HEK293T (cell line): Measurements from ENCODE around the gene FEM1C.

Experiments used
- CTCF ChIA-PET: fragments of 350-600 bp; formaldehyde crosslinking; extraction: SDS; loops from one replicate; lab custom pipeline; 2021; ENCODE audit warnings: antibody characterized with exemption, inconsistent platforms; lab: Yijun Ruan, JAX
- POLR2A ChIA-PET: fragments of 350-600 bp; formaldehyde crosslinking; extraction: SDS; loops from one replicate; lab custom pipeline; 2020; ENCODE audit warnings: antibody characterized with exemption, inconsistent platforms; lab: Yijun Ruan, JAX
- DNase-seq: peaks from one replicate; pipeline ENCODE4 v3.0.0; 2012; ENCODE audit warnings: mixed read lengths; ENCODE audit errors: extremely low spot score
- ARNT ChIP-seq: fragments of 450-650 bp; IDR thresholded peaks from 2 replicates; pipeline ENCODE4 v1.6.1; 2017; ENCODE audit warnings: mild to moderate bottlenecking
- BHLHE40 ChIP-seq: fragments of 450-650 bp; IDR thresholded peaks from 2 replicates; pipeline ENCODE4 v1.6.1; 2016; ENCODE audit warnings: mild to moderate bottlenecking, moderate library complexity, borderline replicate concordance
- CTBP1 ChIP-seq: fragments of 450-650 bp; IDR thresholded peaks from 2 replicates; pipeline ENCODE4 v1.6.1; 2016; ENCODE audit warnings: borderline replicate concordance
- ELF4 ChIP-seq: fragments of 450-650 bp; IDR thresholded peaks from 2 replicates; pipeline ENCODE4 v1.6.1; 2017; ENCODE audit warnings: antibody characterized with exemption
- FOXA1 ChIP-seq: fragments of 450-650 bp; IDR thresholded peaks from 2 replicates; pipeline ENCODE4 v1.6.1; 2016; ENCODE audit warnings: mild to moderate bottlenecking
- FOXK2 ChIP-seq: fragments of 450-650 bp; IDR thresholded peaks from 2 replicates; pipeline ENCODE4 v1.6.1; 2016; ENCODE audit warnings: mild to moderate bottlenecking
- FOXM1 ChIP-seq: fragments of 450-650 bp; IDR thresholded peaks from 2 replicates; pipeline ENCODE4 v1.6.1; 2017; ENCODE audit warnings: mild to moderate bottlenecking, borderline replicate concordance
- HDGF ChIP-seq: fragments of 450-650 bp; IDR thresholded peaks from 2 replicates; pipeline ENCODE4 v1.6.1; 2017; ENCODE audit warnings: antibody characterized with exemption, borderline replicate concordance
- L3MBTL2 ChIP-seq: fragments of 450-650 bp; conservative IDR thresholded peaks from 2 replicates; pipeline ENCODE4 v1.6.1; 2016; ENCODE audit warnings: mild to moderate bottlenecking
- LEF1 ChIP-seq: fragments of 450-650 bp; IDR thresholded peaks from 2 replicates; pipeline ENCODE4 v1.6.1; 2017; ENCODE audit warnings: mild to moderate bottlenecking, borderline replicate concordance
- NFRKB ChIP-seq: fragments of 450-650 bp; IDR thresholded peaks from 2 replicates; pipeline ENCODE4 v1.6.1; 2016; ENCODE audit warnings: mild to moderate bottlenecking, moderate library complexity
- PKNOX1 ChIP-seq: fragments of 450-650 bp; IDR thresholded peaks from 2 replicates; pipeline ENCODE4 v1.6.1; 2016
- SP1 ChIP-seq: fragments of 450-650 bp; IDR thresholded peaks from 2 replicates; pipeline ENCODE4 v1.6.1; 2017
- SUZ12 ChIP-seq: fragments of 450-650 bp; IDR thresholded peaks from 2 replicates; pipeline ENCODE4 v1.6.1; 2016; ENCODE audit warnings: mild to moderate bottlenecking
- TARDBP ChIP-seq: fragments of 450-650 bp; IDR thresholded peaks from 2 replicates; pipeline ENCODE4 v1.6.1; 2016
- ZNF384 ChIP-seq: fragments of 450-650 bp; IDR thresholded peaks from 2 replicates; pipeline ENCODE4 v1.6.1; 2016

Gene FEM1C

GRCh38 chr5:115551415-115551814, 6.8 kb upstream of the FEM1C start:
- ChIA-PET CTCF (no interaction called here), POLR2A (no interaction called here)
- no peak for TF ChIP-seq CTBP1
- no peak for TF ChIP-seq NFRKB
- TF ChIP-seq FOXA1: no peak
- no peak for TF ChIP-seq HDGF
- no peak for TF ChIP-seq FOXK2
- TF ChIP-seq SP1: no peak
- DNase-seq: no peak

- no peak for TF ChIP-seq LEF1
- no peak for TF ChIP-seq FOXA1
- TF ChIP-seq PKNOX1: no peak
- TF ChIP-seq CTBP1: no peak
- no peak for TF ChIP-seq SP1
- no peak for TF ChIP-seq ZNF384
- no peak for TF ChIP-seq ARNT
- no peak for TF ChIP-seq BHLHE40
- TF ChIP-seq L3MBTL2: no peak
- no peak for TF ChIP-seq FOXM1
- no peak for TF ChIP-seq NFRKB
- TF ChIP-seq FOXK2: no peak
- no peak for DNase-seq
- CTCF ChIA-PET: no interaction called here
- POLR2A ChIA-PET: no interaction called here
Observed at GRCh38 chr5:115549154-115549553, 4.6 kb upstream of the FEM1C start.

- CTCF ChIA-PET: no interaction called here
- POLR2A ChIA-PET: no interaction called here
- no peak for TF ChIP-seq SP1
- TF ChIP-seq HDGF: no peak
- no peak for TF ChIP-seq L3MBTL2
- no peak for TF ChIP-seq FOXA1
- TF ChIP-seq NFRKB: no peak
- TF ChIP-seq ZNF384: no peak
- no peak for TF ChIP-seq ELF4
- TF ChIP-seq BHLHE40: no peak
- no peak for TF ChIP-seq SUZ12
- no peak for TF ChIP-seq FOXK2
- TF ChIP-seq FOXM1: no peak
- no peak for TF ChIP-seq CTBP1
- TF ChIP-seq PKNOX1: no peak
- no peak for DNase-seq
Observed at GRCh38 chr5:115548683-115549082, 4.1 kb upstream of the FEM1C start.

- TF ChIP-seq FOXA1 (no peak), HDGF (no peak), ZNF384 (no peak), NFRKB (no peak), CTBP1 (no peak)
- no peak for DNase-seq
- ChIA-PET CTCF (interaction anchor here (0.5 to 1.9 kb wide), 2 partner anchors 9 to 29 kb away, joined by 3 to 6 read pairs; no protein-coding TSS in a partner anchor), POLR2A (interaction anchor here (2.6 kb wide), 1 partner anchor 27 kb away, joined by 8 read pairs; no protein-coding TSS in a partner anchor)
Observed at GRCh38 chr5:115545351-115545882, 842 bp upstream of the FEM1C start.

- TF ChIP-seq HDGF (no peak), TARDBP (no peak), L3MBTL2 (no peak)
- DNase-seq: no peak
- ChIA-PET CTCF (interaction anchor here (0.6 kb wide), 1 partner anchor 235 kb away, joined by 5 read pairs; no protein-coding TSS in a partner anchor), POLR2A (interaction anchor here (0.8 to 2.6 kb wide), 7 partner anchors 9 to 295 kb away, joined by 3 to 8 read pairs (median 3); no protein-coding TSS in a partner anchor)
Observed at GRCh38 chr5:115544043-115544435, 536 bp downstream of the FEM1C start.

GRCh38 chr5:115543365-115544042, 1.1 kb downstream of the FEM1C start:
- ChIA-PET POLR2A (interaction anchor here (0.8 to 2.6 kb wide), 7 partner anchors 8 to 266 kb away, joined by 3 to 8 read pairs (median 3); no protein-coding TSS in a partner anchor), CTCF (interaction anchor here (0.6 to 0.7 kb wide), 3 partner anchors 31 to 379 kb away, joined by 3 to 5 read pairs (median 4); no protein-coding TSS in a partner anchor)
- TF ChIP-seq ARNT (no peak), ZNF384 (no peak), ELF4 (no peak), SUZ12 (no peak), FOXA1 (no peak), CTBP1 (no peak), PKNOX1 (no peak), TARDBP (no peak), LEF1 (no peak)
- no peak for DNase-seq
